CD4-positive, alpha-beta T cell treated with Interleukin-4 for 1 hour (primary cell): ENCODE data around the gene FHL2.

Experiments used
- DNase-seq, 2 donors: peaks; one replicate each; pipeline ENCODE4 v3.0.0-alpha.2; 2020 to 2022

Gene FHL2

GRCh38 chr2:105421053-105421452 lies 22.2 kb upstream of the FHL2 start:
- no peak for DNase-seq

GRCh38 chr2:105418522-105418921 lies 19.7 kb upstream of the FHL2 start:
- DNase-seq: no peak

GRCh38 chr2:105417857-105418436 lies 19.1 kb upstream of the FHL2 start:
- no peak for DNase-seq

DNA sequence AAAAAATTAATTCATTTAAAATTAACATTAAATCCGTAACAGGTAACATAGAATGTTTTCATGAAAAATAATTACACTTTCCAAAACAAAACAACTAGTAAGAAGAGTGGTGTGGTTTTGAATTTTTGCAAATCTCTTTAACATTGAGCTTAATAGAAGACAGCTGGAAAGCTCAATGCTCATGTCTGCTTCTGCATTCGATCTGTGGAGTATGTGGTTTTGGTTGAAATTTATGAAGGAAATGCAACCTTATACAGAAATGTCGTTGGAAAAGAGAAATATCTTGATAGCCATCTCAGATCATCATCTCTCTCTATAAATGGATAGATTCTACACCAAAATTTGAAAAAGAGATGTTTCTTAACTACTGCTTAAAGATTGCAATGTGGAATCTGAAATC lies 17.3 kb upstream of the FHL2 start:
- DNase-seq: no peak

DNA sequence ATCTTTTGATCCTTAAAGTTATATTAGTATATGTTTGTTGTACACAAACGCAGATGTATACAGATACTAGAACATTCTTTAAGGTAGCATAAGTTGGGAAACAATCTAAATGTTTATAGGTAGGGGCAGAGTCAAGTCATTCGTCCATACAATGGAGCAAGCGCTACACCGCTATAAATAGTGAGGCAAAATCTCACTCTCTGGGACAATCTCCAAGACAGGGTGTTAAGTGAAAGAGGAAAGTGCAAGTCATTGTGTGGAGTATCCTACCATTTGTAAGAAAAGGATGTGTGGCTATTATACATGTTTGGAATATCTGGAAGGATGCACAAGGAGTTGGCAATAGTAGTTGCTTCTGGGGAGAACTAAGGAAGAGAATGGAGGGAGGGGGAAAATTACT lies 16.2 kb upstream of the FHL2 start:
- no peak for DNase-seq

- no peak for DNase-seq
These were observed 14.4 kb upstream of the FHL2 start for GRCh38 chr2:105413206-105413605.

DNA sequence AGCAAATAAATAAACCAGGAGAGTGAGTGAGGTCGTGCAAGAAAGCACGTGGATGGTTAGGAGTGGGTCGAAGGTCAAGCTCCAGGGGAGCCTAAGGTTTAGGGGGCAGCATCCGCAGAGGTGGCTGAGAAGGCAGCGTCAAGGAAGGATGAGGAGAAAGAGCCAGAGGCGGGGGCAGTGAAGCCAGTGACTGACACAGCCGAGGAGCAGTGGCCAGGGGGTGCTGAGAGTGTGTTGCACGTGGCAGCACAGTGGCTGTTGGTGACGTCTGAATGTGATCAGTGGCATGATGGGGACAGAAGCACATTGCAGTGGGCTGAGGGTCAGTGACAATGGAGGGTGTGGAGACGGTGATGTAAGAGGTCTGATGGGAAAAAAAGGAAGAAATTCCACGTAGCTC lies 13.7 kb upstream of the FHL2 start:
- DNase-seq: no peak

DNA sequence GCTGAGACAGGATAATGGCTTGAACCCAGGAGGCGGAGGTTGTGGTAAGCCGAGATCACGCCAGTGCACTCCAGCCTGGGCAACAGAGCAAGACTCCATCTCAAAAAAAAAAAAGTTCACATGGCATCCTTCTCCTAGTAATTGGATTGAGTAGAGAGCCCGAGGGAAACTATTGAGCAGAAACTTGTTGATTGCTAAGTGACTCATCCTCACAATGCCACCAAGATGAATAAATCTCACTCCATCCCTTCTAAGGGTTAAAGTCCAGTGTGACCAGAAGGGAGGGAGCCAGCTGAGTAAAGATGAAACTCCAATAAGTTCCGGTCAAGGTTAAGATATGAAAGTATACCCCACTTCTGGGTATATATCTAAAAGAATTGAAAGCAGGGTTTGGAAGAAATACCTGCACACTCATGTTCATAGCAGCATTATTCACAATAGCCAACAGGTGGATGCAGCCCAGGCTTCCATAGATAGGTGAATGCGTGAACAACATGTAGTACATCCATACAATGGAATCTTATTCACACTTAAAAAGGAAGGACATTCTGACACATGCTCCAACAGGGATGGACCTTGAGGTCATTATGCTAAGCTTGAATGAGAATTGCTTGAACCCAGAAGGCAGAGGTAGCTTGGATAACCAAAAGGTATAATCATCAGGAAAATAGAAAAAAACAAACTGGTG lies 13.0 kb upstream of the FHL2 start:
- DNase-seq: no peak

DNA sequence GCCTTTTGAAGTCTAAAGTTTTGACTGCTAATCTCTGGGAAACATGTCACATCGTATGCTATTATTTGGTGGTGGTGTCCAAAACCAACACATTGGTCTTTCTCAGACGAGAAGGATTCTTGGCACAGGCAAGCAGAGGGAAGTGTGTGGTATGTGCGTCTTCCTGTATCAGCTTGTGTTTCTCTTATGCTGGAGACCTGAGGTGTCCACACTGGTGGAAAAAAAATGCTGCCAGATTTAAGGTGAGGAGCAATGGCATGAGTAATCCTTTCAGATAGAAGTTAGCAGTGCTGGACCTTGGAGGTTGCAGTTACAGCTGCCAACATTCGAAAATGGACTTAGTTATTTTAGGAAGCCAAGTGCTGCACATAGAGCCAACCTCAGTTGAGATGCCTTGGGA lies 11.7 kb upstream of the FHL2 start:
- DNase-seq: no peak

- DNase-seq: no peak
These were observed 10.9 kb upstream of the FHL2 start for GRCh38 chr2:105409717-105410116.

DNA sequence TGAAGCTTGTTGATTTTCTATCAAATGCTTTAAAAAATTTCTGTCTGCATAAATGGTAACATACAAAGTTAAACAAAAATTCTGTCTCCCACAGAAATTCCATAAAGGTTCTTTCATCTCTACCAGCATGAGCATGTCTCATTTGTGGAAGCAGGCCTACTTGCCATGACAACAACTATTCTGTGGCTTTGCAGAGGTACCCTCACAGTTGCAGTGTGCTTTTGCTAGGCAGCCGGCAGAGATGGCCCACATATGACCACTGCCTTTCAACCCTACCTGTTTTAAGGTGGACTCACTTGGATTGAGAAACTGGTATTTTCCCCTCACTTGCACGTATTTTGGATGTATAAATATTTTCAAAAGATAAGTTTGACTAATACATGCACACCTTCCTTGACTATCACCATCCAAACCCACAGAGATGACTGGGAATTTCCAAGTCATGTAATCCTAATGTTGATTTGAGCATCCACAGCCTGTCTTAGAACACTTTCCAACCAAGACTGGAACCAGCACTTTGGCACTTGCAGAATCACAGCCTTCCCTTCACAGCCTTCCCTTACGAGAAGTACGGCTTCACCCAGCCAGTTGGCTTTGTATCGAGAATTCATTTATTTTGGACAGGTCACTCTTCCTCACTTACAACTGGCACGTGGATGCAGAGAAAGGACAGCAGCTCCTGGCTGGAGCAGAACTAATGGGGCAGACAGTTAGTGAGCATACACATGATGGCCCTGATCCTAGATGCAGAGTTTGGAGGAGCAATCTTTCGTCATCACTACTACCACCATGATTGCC lies 9.3 kb upstream of the FHL2 start:
- no peak for DNase-seq

- no peak for DNase-seq
These were observed 7.4 kb upstream of the FHL2 start for GRCh38 chr2:105406221-105406620.

- no peak for DNase-seq
These were observed 6.4 kb upstream of the FHL2 start for GRCh38 chr2:105405291-105405690.

GRCh38 chr2:105404736-105405135 lies 5.9 kb upstream of the FHL2 start:
- DNase-seq: no peak

GRCh38 chr2:105403783-105404698 lies 5.2 kb upstream of the FHL2 start:
- DNase-seq: no peak

DNA sequence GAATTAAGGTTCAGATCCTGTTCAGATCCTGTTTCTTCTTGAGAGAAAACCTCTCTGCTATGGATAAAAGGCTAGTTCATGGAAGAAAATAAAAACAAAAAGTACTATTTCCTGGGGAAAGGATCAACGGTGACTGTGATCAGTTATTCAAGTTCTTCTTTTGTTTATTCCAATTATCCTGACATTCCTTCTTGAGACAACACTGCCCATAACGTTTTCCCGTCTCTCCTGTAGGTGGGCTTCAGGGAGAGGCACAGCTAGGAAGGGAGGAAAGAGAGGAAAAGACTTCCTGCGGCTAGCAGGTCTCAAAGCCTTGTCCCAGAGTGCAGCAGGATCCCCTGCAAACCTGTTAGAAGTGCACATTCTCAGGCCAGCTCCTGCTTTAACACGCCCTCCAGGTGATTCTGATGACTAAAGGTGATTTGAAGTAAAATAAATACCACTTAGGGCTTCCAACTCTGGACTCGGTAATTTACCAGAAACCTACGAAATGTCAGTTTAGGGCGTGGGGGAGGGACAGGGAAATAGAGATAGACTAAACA lies 4.5 kb upstream of the FHL2 start:
- DNase-seq: no peak

DNA sequence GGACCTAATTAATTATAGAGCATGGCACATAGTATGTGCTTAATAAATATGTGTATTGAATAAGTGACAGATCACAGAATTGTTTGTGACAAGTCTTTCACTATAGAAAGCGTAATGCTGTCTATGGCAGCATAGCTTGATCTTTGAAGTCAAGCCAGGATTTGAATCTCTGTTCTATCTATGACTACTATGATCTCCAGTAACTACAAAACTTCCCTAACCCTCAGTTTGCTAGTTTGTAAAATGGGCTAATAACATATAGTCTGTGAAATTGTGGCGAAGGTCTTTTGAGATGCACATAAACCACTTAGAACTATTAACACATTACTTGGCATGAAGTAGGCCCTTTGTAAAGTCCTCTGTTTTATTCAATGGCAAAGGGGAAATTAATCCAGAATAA lies 4.0 kb upstream of the FHL2 start:
- DNase-seq: no peak

DNA sequence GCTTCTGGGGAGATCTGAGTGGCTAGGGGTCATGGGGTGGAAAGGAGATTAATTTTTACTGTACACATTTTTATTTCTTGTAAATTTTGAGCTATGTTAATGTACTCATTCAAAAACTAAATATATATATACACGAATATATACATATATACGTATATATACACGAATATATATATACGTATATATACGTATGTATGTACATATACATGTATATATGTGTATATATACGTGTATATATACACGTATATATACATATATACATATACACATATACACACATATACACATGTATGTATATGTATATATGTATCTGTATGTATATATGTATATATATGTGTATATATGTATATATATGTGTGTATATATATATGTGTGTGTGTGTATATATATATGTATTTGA lies 3.0 kb upstream of the FHL2 start:
- DNase-seq: no peak

- DNase-seq: no peak
These were observed 1.3 kb upstream of the FHL2 start for GRCh38 chr2:105400138-105400540.

- no peak for DNase-seq
These were observed 483 bp upstream of the FHL2 start for GRCh38 chr2:105399207-105399861.

DNA sequence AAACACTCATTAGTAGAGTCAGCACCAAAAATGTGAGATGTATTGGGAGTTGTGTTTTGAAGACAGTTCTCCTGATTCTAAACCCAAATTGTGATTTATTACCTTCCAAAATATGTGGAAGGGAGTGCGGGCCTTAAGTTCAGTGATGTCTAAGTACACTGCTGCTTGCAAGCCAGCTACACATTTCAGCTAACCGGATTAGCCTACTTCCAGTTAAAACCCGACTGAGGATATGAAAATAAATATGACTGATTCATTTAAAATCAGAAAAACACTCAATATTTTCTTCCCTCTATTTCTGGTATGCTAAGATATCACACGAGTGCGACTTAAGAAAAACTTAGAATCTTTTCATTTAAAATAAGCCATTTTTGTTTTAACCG lies 907 bp downstream of the FHL2 start:
- DNase-seq: no peak

GRCh38 chr2:105397025-105397722 lies 1.7 kb downstream of the FHL2 start:
- DNase-seq: no peak
